Measurements from ENCODE around the gene NAGPA. TPM values are rescaled to one million over a fixed set of nuclear protein-coding genes. Genes with fewer than 3 reads are reported as not detected.

The NAGPA gene
- polyA plus RNA-seq, 1 donor: 19.3 TPM

GRCh38 chr16:5042574-5043171, 8.9 kb upstream of the NAGPA start:
- Histone ChIP-seq H3K27ac (ENCODE audit: low read length) (no peak overlapping the region), H3K27me3 (ENCODE audit: control insufficient read depth, insufficient read depth, low read length) (no peaks in the 10 kb centered on the region), H3K9me3 (ENCODE audit: control insufficient read depth, low read depth, low read length) (no peaks in the 10 kb centered on the region), H3K36me3 (ENCODE audit: control insufficient read depth, insufficient read depth, low read length) (no peaks in the 10 kb centered on the region), H3K4me3 (ENCODE audit: low read length) (no peak overlapping the region), H3K4me1 (ENCODE audit: control insufficient read depth, insufficient read depth, low read length) (no peaks in the 10 kb centered on the region)
- WGBS (ENCODE audit: insufficient coverage, low lambda C conversion rate): no CpG with 5 or more reads among the region's 14 CpGs
- no peak for DNase-seq

DNA sequence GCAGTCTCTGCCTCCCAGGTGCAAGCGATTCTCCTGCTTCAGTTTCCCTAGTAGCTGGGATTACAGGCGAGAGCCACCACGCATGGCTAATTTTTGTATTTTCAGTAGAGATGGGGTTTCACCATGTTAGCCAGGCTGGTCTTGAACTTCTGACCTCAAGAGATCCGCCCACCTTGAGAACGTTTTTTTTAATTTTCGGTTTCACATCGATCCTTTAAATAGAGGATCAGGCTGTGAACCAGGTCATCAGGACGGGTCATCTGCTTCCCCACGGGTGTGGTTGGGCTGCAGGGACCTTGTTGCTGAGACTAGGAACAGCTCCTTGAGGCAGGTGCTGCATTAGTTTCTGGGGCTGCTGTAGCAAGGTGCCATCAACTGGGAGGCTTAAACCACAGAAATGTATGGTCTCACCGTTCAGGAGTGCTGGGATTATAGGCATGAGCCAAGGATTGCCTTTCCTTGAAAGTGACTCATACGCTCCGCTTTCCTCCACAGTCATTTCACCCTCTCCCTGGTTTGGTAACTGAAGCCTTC, 7.9 kb upstream of the NAGPA start:
- Histone ChIP-seq H3K4me3 (ENCODE audit: low read length) (no peak overlapping the region), H3K36me3 (ENCODE audit: control insufficient read depth, insufficient read depth, low read length) (no peaks in the 10 kb centered on the region), H3K27ac (ENCODE audit: low read length) (no peak overlapping the region), H3K4me1 (ENCODE audit: control insufficient read depth, insufficient read depth, low read length) (peaks cover 7% of the 10 kb centered on the region), H3K27me3 (ENCODE audit: control insufficient read depth, insufficient read depth, low read length) (no peaks in the 10 kb centered on the region), H3K9me3 (ENCODE audit: control insufficient read depth, low read depth, low read length) (no peaks in the 10 kb centered on the region)
- DNase-seq: no peak
- 53% methylated on average over 3 of the region's 12 CpGs for WGBS (ENCODE audit: insufficient coverage, low lambda C conversion rate)

DNA sequence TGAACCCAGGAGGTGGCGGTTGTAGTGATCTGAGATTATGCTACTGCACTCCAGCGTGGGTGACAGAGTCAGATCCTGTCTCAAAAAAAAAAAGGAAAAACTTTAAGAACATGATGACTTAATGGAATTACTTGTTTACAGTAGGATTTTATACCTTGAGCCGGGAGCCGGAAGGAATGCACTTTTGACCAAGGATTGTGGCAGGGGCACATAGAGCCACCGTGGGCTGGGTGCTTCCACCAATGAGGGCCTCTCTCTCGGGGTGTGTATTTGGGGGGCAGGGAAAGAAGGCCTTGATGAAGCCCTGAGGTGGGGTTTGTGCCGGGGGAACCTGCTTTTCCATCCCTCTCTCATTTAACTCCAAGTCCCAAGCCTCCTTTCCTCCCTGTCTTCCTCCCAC, 6.7 kb upstream of the NAGPA start:
- 60% methylated on average over 1 of the region's 7 CpGs for WGBS (ENCODE audit: insufficient coverage, low lambda C conversion rate)
- no peak overlapping the region for H3K4me3 ChIP-seq (ENCODE audit: low read length)
- peak in 1 of 2 donors; percentile 66 for DNase-seq
- no peaks in the 10 kb centered on the region for H3K9me3 ChIP-seq (ENCODE audit: control insufficient read depth, low read depth, low read length)
- H3K27me3 ChIP-seq (ENCODE audit: control insufficient read depth, insufficient read depth, low read length): no peaks in the 10 kb centered on the region
- H3K36me3 ChIP-seq (ENCODE audit: control insufficient read depth, insufficient read depth, low read length): no peaks in the 10 kb centered on the region
- peaks cover 18% of the 10 kb centered on the region for H3K4me1 ChIP-seq (ENCODE audit: control insufficient read depth, insufficient read depth, low read length)
- H3K27ac ChIP-seq (ENCODE audit: low read length): no peak overlapping the region

GRCh38 chr16:5036228-5037156, 2.8 kb upstream of the NAGPA start:
- H3K36me3 ChIP-seq (ENCODE audit: control insufficient read depth, insufficient read depth, low read length): peaks cover 2% of the 10 kb centered on the region
- no peaks in the 10 kb centered on the region for H3K9me3 ChIP-seq (ENCODE audit: control insufficient read depth, low read depth, low read length)
- no peak overlapping the region for H3K4me3 ChIP-seq (ENCODE audit: low read length)
- peak in 1 of 2 donors; percentile 21 for DNase-seq
- H3K27me3 ChIP-seq (ENCODE audit: control insufficient read depth, insufficient read depth, low read length): no peaks in the 10 kb centered on the region
- peaks cover 34% of the 10 kb centered on the region for H3K4me1 ChIP-seq (ENCODE audit: control insufficient read depth, insufficient read depth, low read length)
- peak overlapping the region; percentile 50 for H3K27ac ChIP-seq (ENCODE audit: low read length)
- WGBS (ENCODE audit: insufficient coverage, low lambda C conversion rate): no CpG with 5 or more reads among the region's 12 CpGs

DNA sequence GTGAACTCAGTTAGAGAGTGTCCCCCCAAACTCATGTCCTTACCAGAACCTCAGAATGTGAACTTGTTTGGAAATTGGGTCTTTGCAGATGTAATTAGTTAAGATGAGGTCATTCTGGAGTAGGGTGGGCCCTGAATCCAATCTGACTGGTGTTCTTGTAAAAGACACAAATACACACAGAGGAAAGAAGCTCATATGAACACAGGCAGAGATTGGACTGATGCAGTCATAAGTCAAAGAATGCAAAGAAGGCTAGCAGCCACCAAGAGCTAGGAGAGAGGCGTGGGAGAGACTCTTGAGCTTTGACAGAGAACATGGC, 2.1 kb upstream of the NAGPA start:
- Histone ChIP-seq H3K27ac (ENCODE audit: low read length) (peak overlapping the region; percentile 50), H3K9me3 (ENCODE audit: control insufficient read depth, low read depth, low read length) (no peaks in the 10 kb centered on the region), H3K36me3 (ENCODE audit: control insufficient read depth, insufficient read depth, low read length) (peaks cover 2% of the 10 kb centered on the region), H3K27me3 (ENCODE audit: control insufficient read depth, insufficient read depth, low read length) (no peaks in the 10 kb centered on the region), H3K4me1 (ENCODE audit: control insufficient read depth, insufficient read depth, low read length) (peaks cover 34% of the 10 kb centered on the region), H3K4me3 (ENCODE audit: low read length) (no peak overlapping the region)
- no CpG with 5 or more reads among the region's 1 CpG for WGBS (ENCODE audit: insufficient coverage, low lambda C conversion rate)
- peak in 1 of 2 donors; percentile 48 for DNase-seq

DNA sequence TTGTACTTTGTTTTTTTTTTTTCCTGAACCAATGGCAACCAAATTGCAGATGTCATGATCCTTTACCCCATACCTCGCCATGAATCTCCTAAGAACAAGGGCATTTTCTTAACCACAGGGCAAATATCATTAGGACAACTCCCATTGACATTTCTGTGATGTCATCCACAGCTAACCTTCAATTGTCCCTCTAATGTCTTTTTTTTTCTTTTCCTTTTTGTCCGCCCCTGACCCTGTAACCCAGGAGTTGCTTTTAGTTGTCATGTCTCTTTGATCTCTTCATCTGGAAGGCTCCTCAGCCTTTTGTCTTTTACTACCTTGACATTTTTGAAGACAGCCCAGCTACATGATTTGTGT, 410 bp upstream of the NAGPA start:
- 7% methylated on average over 2 of the region's 2 CpGs for WGBS (ENCODE audit: insufficient coverage, low lambda C conversion rate)
- H3K4me3 ChIP-seq (ENCODE audit: low read length): peak overlapping the region; percentile 68
- peaks cover 12% of the 10 kb centered on the region for H3K36me3 ChIP-seq (ENCODE audit: control insufficient read depth, insufficient read depth, low read length)
- no peaks in the 10 kb centered on the region for H3K27me3 ChIP-seq (ENCODE audit: control insufficient read depth, insufficient read depth, low read length)
- DNase-seq: no peak
- H3K27ac ChIP-seq (ENCODE audit: low read length): peak overlapping the region; percentile 38
- peaks cover 34% of the 10 kb centered on the region for H3K4me1 ChIP-seq (ENCODE audit: control insufficient read depth, insufficient read depth, low read length)
- no peaks in the 10 kb centered on the region for H3K9me3 ChIP-seq (ENCODE audit: control insufficient read depth, low read depth, low read length)

DNA sequence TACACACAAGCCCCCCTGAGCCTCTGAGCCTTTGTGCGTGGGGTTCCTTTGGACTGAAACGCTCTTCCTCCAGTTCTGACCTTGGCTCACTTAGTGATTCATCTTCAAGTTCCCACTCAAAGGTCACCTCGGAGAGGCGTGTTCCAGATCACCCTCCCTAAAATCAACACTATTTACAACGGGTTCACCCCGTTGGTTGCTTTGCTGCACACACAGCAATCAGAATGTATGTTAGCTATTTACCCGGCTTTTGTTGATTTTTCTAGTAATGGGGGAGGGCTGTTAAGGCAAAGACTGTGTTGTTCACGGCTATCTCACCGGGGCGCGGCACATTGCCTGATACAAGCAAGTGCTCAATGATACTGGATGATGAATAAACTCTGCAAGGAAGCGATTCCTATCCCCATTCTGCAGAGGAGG, 977 bp downstream of the NAGPA start:
- Histone ChIP-seq H3K9me3 (ENCODE audit: control insufficient read depth, low read depth, low read length) (no peaks in the 10 kb centered on the region), H3K4me3 (ENCODE audit: low read length) (peak overlapping the region; percentile 68), H3K36me3 (ENCODE audit: control insufficient read depth, insufficient read depth, low read length) (peaks cover 20% of the 10 kb centered on the region), H3K4me1 (ENCODE audit: control insufficient read depth, insufficient read depth, low read length) (peaks cover 34% of the 10 kb centered on the region), H3K27me3 (ENCODE audit: control insufficient read depth, insufficient read depth, low read length) (no peaks in the 10 kb centered on the region), H3K27ac (ENCODE audit: low read length) (peak overlapping the region; percentile 52)
- DNase-seq: peak in 1 of 2 donors; percentile 66
- no CpG with 5 or more reads among the region's 12 CpGs for WGBS (ENCODE audit: insufficient coverage, low lambda C conversion rate)

DNA sequence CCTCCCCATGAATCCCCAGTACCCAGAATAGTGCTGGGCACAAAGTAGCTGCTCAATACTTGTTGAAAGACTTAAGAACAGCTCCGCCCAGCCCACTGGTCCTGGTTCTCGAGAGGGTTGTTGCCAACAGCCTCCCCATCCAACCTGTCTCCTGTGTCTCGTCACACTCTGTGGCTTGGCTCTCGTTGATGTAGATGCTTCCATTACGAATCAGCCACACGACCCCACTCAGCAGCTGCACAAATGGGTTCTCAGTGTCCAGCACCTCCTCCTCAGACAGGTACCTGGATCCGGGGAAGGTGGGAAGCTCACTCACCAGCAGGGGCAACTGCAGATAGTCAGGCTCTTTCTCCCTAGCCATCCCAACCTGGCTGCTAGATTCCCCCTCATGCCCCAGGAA, 2.1 kb downstream of the NAGPA start:
- H3K27ac ChIP-seq (ENCODE audit: low read length): no peak overlapping the region
- H3K36me3 ChIP-seq (ENCODE audit: control insufficient read depth, insufficient read depth, low read length): peaks cover 32% of the 10 kb centered on the region
- WGBS (ENCODE audit: insufficient coverage, low lambda C conversion rate): no CpG with 5 or more reads among the region's 7 CpGs
- H3K27me3 ChIP-seq (ENCODE audit: control insufficient read depth, insufficient read depth, low read length): no peaks in the 10 kb centered on the region
- DNase-seq: no peak
- H3K4me3 ChIP-seq (ENCODE audit: low read length): no peak overlapping the region
- H3K4me1 ChIP-seq (ENCODE audit: control insufficient read depth, insufficient read depth, low read length): peaks cover 27% of the 10 kb centered on the region
- no peaks in the 10 kb centered on the region for H3K9me3 ChIP-seq (ENCODE audit: control insufficient read depth, low read depth, low read length)

GRCh38 chr16:5030251-5030870, 3.4 kb downstream of the NAGPA start:
- Histone ChIP-seq H3K27ac (ENCODE audit: low read length) (no peak overlapping the region), H3K4me3 (ENCODE audit: low read length) (no peak overlapping the region), H3K4me1 (ENCODE audit: control insufficient read depth, insufficient read depth, low read length) (peaks cover 17% of the 10 kb centered on the region), H3K36me3 (ENCODE audit: control insufficient read depth, insufficient read depth, low read length) (peaks cover 32% of the 10 kb centered on the region), H3K27me3 (ENCODE audit: control insufficient read depth, insufficient read depth, low read length) (no peaks in the 10 kb centered on the region), H3K9me3 (ENCODE audit: control insufficient read depth, low read depth, low read length) (no peaks in the 10 kb centered on the region)
- no CpG with 5 or more reads among the region's 12 CpGs for whole genome bisulfite sequencing (ENCODE audit: insufficient coverage, low lambda C conversion rate)
- no peak for DNase-seq

DNA sequence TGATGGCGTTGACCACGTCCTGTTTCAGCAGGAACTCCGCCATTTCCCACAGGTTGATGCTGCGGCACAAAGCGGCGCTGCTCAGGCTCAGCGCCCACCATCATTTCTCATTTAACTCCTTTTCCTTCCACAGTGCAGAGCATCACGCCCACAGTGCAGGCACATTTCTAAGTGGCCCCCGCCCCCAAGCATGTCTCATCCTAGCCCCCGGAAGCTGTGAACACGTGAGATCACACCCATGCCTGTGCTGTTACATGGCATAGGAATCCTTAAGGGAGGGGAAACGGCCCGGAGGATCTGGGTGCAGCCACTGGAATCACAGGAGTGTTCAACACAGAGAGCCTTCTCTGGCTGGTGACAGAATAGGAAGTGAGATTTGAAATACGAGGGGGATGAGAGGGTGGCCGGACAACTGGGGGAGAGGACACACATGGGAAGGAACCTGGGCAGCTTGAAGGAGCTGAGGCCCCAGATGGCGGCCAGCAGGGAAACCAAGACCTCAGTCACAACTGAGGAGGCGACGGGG, 4.7 kb downstream of the NAGPA start:
- H3K9me3 ChIP-seq (ENCODE audit: control insufficient read depth, low read depth, low read length): no peaks in the 10 kb centered on the region
- no peak for DNase-seq
- H3K4me3 ChIP-seq (ENCODE audit: low read length): no peak overlapping the region
- H3K36me3 ChIP-seq (ENCODE audit: control insufficient read depth, insufficient read depth, low read length): peaks cover 36% of the 10 kb centered on the region
- H3K27ac ChIP-seq (ENCODE audit: low read length): no peak overlapping the region
- H3K27me3 ChIP-seq (ENCODE audit: control insufficient read depth, insufficient read depth, low read length): no peaks in the 10 kb centered on the region
- H3K4me1 ChIP-seq (ENCODE audit: control insufficient read depth, insufficient read depth, low read length): peaks cover 5% of the 10 kb centered on the region
- WGBS (ENCODE audit: insufficient coverage, low lambda C conversion rate): 80% methylated on average over 1 of the region's 18 CpGs
